Fibroblast of skin of back (primary cell): ENCODE results near the gene TMEM30B. TPM values are rescaled to one million over a fixed set of nuclear protein-coding genes. Genes with fewer than 3 reads are reported as not detected.
A peak's percentile ranks its signal among the peaks of the same experiment; 100 is the strongest.
"Not testable (repeated sequence)": the region's sequence is repeated elsewhere in the genome, so short reads cannot be mapped to it uniquely, and the experiment has no call there.

Source experiments
- DNase-seq: peaks from one replicate; pipeline ENCODE4 v3.0.0-alpha.2; 2013
- polyA plus RNA-seq, 2 experiments: library from polyadenylated mRNA; unstranded; fragments of 120-200 nt; gene quantifications; one replicate each; pipeline ENCODE4 v1.2.1, GENCODE V29; 2013; ENCODE audit not compliant: insufficient read length in 2 of 2

The TMEM30B gene, protein sequence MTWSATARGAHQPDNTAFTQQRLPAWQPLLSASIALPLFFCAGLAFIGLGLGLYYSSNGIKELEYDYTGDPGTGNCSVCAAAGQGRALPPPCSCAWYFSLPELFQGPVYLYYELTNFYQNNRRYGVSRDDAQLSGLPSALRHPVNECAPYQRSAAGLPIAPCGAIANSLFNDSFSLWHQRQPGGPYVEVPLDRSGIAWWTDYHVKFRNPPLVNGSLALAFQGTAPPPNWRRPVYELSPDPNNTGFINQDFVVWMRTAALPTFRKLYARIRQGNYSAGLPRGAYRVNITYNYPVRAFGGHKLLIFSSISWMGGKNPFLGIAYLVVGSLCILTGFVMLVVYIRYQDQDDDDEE
- 0.17 TPM for polyA plus RNA-seq (2013, experiment 1 of 2; ENCODE audit: insufficient read length)
- 0.18 TPM for polyA plus RNA-seq (2013, experiment 2 of 2; ENCODE audit: insufficient read length)

DNA sequence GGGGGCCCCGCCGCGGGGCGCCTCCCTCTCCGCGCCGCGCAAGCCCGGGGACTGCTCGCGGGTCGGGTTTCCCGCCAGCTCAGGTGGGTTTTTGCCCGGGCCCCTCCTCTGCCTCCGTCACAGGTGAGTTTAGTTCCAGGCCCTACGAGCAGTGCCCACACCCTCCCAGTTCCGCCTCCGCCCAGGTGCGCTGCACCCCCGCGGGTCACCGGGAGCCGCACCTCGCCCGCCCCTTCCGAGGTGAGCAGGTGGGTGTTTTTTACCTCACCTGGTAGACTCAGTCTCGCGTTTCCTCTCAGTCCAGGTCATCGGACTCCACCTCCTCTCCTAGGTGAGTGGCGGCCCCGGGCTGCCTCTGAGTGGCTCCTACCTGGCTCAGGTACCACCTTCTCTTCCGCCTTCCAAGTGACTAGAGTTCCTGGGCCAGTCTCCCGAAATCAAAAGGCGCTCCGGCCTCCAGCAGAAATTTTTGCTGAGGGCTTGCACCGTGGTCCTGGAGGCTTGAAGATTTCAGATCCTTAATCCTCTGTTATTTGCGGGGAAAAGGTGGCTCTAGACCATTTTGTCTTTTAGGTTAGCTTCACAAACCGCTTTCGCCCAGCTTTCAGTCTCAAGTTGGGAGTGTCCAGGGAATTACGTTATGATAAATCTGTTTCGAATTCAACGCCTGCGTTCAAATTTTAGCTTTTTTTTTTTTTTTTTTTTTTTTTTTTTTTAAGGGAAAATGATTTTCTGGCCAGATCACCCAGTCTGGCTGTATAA lies at the start of gene TMEM30B:
TSS of gene TMEM30B (minus strand) at position 153 of the 762 bp plus-strand sequence. CDS start 191 bp downstream, outside the sequence.
- no peak for DNase-seq

DNA sequence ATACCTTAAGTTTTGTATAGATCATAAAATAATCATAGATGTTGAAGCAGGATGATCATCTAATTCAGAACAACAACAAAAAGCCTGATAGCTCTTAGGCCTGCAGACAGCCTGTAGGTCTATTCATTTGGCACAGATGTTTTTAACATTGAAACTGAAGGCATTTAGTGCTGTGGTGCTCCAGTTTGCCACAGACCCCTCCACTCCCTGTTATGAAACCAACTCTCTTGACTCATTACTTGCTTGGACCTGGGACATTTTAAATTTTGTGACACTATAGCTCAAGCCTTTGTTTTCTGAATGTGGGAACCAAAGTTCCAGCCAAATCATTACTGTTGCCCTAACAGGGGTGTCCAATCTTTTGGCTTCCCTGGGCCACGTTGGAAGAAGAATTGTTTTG lies 49.4 kb upstream of the TMEM30B start:
- no peak for DNase-seq

DNA sequence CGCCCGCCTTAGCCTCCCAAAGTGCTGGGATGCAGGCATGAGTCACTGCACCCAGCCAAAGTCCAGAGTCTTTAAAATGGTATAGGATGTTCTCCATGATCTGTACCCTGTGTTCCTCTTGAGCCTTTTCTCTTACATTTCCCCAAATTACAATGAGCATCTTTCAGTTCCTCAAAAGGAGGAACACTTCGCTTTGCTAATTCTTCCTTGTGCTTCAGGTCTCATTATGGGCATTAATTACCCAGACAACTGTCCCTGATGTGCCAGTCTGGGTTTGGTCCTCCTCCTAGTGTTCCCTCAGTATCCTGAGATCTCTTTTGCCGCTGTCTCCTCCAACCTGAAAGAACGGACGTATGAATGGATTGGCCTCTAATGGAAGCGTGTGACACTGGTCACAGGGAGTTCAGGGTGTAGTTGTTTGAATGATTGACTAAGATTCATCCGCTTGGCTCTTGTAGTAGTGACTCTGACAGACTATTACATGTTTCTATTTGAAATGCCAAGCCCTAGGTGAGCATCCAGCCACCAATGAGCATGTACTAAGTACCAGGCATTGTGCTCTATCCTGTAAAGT lies 48.4 kb upstream of the TMEM30B start:
- no peak for DNase-seq

DNA sequence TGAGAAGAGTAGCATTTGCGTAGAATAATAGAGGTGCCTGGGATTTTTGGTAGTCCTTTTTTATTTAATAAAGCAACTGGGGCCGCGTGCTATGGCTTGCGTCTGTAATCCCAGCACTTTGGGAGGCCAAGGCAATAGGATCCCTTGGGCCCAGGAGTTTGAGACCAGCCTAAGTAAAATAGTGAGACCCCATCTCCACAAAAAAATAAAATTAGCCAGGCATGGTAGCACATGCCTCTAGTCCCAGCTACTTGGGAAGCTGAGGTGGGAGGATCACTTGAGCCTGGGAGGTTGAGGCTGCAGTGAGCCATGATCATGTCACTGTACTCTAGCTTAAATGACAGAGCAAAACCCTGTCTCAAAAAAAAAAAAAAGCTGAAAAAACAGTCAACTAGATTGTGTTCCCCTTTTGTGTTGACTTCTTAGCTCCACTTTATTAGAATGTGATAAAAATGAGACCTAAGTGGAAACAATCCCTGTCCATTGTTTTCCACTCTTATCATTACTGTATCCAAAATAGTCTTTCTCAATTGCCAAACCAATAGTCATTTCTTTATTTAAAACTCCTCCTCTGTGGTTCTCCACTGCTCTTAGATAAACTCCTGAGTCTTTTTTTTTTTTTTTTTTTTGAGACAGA lies 47.6 kb upstream of the TMEM30B start:
- DNase-seq, result no peak

DNA sequence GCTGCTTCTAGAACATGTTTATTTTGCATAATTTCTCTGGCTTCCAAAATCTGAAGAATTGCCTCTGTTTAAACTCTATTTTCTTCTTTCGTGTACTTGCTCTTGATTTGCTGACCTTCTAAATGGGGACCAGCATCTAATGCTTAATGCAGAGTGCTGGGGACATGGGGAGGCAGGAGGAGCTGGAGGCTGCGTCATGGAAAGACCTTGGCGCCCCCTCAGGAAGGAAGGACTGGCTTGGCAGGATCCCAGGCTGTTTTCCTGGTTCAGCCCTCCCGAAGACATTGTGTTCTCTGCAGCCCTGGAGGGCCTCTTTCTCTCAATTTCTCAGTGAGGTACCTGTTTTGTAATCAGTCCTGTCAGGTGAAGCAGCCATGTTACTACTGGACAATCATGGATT lies 45.7 kb upstream of the TMEM30B start:
- DNase-seq, result no peak

DNA sequence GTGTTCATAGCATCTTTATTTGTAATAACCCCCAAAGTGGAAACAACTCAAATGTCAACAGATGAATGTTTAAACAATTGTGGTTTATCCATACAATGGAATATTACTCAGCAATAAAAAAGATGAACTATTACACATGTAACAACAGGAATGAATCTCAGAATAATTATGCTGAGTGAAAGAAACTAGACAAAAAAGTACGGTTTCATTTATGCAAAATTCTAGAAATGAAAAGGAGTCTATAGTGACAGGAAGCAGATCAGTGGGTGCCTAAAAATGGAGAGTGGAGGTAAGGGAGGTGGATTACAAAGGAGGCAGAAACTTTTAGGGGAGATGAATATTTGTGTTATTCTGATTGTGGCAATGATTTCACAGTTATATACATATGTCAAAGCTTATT lies 45.0 kb upstream of the TMEM30B start:
- no peak for DNase-seq

DNA sequence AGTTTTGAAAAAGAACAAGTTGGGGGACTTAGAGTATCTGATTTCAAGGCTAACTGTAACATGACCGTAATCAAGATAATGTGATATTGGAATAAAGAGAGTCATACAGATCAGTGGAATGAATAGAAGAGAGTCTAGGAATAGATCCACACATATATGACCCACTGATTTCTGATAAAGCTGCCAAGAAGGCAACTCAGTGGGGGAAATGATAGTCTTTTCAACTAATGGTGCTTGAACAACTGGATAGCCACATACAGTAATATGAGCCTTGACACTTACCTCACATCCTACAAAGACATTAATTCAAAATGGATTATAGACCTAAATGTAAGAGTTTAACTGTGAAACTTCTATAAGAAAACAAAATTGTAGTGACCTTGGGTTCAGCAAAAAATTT lies 44.0 kb upstream of the TMEM30B start:
- no peak for DNase-seq

DNA sequence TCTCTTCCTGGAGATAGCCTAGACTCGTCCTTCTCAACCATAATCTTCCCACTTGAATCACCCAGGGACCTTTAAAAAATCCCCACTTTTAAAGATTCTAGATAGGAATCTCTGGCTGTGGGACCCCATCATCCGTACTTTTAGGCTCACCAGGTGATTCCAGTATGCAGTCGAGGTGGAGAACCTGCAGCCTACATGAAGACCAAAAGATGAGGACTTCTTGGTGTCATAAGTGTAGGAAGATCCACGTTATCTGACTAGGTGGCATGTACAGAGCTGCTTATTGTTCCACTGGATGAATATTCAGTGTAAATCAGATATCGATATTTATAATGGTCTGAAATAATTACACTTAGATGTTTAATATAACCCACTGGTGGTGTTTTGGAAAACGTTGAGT lies 42.8 kb upstream of the TMEM30B start:
- DNase-seq, result no peak

DNA sequence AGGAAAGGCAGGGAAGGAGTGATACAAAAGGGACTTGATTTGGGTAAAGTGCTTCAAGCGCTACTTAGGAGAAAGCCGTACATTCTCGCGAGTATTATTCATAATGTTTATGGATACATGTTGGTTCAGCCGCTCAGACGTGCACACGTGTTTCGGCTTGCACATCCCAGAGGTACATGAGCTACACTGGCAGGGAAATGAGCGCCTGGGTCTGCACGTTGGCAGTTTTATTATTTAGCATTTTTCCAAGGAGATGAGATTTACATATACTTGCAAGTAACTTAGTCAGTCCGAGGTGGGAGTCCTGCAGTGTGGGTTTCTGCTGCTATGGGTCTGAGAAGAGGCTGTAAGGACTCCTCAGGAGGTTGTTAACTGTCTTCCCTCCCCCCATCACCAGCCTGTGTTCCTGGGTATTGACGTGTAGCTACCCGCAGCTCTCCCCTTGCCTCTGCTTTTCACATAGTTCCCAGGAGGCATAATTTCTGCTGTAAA lies 41.7 kb upstream of the TMEM30B start:
- peak; percentile 16 for DNase-seq

DNA sequence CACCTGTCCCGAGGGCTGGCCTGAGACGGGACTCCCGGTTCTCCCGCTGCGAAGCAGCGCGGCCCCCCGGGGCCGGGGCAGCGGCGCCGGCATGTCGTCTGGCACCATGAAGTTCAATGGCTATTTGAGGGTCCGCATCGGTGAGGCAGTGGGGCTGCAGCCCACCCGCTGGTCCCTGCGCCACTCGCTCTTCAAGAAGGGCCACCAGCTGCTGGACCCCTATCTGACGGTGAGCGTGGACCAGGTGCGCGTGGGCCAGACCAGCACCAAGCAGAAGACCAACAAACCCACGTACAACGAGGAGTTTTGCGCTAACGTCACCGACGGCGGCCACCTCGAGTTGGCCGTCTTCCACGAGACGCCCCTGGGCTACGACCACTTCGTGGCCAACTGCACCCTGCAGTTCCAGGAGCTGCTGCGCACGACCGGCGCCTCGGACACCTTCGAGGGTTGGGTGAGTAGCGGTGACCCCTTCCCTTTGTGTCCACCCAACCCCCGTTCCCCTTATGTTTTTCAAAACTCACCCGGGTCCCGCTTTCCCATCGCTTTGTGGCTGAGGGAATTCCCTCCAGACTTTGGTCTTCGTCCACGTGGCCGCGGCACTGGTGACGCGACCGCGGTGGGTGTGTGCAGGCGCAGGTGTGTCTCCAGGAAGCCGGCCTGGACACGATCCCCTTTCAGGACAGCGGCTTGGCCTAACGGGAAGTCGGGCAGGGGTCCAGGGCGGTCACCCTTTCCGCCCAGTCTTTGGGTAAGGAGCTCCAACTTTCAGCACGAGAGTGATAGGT lies 41.1 kb upstream of the TMEM30B start:
- no peak for DNase-seq

DNA sequence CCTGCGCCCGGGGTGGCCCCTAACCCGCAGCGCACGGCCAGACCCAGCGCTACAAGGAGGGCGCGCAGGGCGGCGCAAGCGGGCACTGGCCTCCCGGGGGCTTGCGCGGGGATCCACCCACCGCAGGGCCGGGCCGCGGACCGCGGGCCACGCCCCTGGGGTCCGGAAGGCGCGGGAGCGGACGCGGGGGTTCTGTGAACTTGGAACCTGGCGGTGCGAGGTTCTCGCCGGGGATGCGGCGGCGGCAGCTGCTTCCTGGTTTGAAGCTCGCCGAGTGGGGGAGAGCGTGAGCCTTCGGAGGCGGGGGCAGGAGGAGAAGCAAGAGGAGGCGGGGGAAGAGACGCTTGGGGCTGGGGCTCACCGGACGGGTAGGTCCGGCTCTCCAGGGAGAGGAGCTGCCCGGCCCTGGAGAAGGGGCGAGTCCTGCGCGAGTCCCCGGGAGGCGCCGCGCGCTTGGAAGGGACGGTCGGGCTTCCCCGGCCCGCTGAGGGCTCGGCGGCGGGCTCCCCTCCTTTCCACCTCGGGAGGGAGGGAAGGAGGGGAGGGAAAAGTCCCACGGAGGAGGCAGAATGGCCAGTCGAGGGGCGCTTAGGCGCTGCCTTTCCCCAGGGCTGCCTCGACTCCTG lies 40.4 kb upstream of the TMEM30B start, which contains the start of gene PRKCH:
TSS of gene PRKCH (plus strand) at position 195 of the 626 bp plus-strand sequence. CDS start 523 bp downstream, outside the sequence.
- DNase-seq, result peak; percentile 43

DNA sequence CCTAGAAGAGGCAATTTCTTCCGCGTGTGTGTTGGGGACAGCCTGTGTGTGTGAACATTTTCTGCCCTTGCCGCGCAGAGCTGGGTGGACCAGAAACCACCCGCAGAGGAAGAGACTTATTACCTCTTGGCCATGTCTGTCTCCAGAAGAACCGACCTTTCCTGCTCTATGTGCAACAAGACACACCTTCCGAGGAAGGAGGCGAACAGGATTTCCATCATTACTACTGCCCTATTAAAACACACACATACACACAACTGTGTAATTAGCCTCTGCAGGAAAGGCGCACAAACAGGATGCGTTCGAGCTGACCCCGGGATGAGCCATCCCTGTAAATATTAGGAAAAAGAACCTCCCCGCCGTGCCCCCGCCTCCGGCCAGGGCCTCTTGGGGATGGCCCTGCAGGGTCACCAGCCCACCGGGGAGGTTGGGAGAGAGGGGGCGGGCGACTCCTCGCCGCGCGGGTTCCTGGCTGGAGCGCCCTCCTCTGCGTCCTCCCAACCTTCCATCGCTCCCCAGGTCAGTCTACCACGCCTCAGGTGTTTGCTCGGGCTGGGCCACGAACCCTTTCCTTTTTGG lies 39.8 kb upstream of the TMEM30B start:
- DNase-seq, result no peak

DNA sequence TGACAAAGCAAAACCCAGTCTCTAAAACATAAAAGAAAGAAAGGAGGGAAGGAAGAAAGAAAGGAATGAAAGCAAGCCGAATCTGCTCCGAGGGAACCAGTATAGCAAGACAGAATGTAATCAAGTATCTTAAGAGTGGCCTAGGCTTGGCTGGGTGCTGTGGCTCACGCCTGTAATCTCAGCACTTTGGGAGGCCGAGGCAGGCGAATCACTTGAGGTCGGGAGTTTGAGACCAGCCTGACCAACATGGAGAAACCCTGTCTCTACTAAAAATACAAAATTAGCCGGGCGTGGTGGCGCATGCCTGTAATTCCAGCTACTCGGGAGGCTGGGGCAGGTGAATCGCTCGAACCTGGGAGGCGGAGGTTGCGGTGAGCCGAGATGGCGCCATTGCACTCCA lies 39.0 kb upstream of the TMEM30B start:
- not testable (repeated sequence) for DNase-seq

DNA sequence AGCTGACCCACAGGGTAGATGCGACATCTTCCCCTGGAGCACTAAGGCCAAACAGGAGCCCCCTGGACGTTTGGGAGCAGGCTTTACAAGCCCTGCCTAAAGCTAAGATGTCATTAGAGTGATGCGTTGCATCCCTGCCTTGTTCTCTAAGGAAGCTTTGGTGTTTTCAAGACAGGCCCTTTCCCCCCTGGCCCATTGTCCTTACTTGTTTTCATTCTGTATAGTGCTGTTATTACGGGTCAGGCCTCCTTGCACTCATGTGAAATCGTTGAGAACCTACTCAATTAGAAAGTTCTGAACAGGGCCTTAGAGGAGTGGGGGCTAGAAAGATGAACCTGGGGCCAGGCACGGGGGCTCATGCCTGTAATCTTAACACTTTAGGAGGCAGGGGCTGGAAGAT lies 38.6 kb upstream of the TMEM30B start:
- no peak for DNase-seq

DNA sequence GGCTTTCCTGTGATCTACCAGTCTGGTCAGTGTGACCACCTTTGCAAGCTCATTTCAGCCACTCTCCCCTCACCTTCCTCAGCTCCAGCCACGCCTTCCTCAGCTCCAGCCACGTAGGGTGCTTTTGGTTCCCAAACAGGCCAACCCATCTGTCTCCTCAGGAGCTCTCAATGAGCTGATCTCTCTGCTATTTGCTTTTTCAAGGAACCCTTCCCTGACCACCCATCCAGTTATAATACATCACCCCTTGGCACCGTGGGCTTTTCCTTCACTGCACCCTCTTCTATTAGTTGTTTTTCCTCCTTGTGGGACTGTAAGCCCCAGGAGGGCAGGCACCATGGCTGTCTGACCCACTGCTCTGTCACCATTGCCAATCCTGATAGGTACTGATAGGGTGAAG lies 37.9 kb upstream of the TMEM30B start:
- no peak for DNase-seq

DNA sequence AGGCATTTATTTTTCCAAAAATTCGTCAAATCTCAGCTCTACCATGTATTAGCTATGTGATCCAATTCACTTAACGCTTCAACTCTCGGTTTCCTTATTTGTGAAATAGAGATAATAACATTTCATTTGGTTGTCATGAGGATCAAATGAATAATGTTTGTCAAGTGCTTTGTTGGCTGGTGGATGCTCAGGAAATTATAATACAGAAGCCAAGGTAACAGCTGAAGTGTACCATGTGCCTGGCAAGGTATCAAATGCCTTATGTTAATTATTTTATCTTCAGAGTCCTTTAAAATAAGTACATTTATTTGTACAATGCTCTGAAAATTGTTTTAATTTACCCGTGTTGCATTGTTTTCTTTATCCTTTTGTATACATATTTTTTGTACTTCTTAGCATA lies 34.2 kb upstream of the TMEM30B start:
- no peak for DNase-seq

DNA sequence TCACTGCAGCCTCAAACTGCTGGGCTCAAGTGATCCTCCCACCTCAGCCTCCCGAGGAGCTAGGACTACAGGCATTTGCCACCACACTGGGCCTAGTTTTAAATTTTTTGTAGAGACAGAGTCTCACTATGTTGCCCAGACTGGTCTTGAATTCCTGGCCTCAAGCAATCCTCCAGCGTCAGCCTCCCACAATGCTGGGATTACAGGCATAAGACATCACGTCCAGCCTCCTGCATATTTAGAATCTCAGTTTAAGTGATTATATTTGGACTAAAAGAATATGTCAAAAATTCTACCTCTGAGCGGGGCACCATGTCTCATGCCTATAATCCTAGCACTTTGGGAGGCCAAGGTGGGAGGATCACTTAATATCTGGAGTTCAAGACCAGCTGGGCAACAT lies 27.6 kb upstream of the TMEM30B start:
- DNase-seq, result not testable (repeated sequence)

DNA sequence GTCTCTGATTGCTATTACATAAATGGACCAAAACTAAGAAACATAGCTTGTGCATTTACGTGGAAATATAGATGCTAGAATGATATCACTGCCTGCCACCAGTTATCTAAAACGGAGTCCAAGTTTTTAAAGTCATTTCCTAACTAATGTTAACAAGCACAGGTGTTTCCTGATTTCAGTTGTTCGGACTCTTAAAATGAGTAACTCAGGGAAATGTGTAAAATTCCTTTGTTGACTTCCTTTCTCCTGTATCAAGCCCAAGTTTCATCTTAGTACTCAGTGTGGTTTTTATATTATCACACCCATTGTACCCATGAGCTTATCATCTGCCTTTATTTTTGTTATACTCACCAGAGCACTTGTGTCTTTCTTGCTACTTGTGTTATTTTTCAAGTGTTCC lies 27.1 kb upstream of the TMEM30B start:
- no peak for DNase-seq

DNA sequence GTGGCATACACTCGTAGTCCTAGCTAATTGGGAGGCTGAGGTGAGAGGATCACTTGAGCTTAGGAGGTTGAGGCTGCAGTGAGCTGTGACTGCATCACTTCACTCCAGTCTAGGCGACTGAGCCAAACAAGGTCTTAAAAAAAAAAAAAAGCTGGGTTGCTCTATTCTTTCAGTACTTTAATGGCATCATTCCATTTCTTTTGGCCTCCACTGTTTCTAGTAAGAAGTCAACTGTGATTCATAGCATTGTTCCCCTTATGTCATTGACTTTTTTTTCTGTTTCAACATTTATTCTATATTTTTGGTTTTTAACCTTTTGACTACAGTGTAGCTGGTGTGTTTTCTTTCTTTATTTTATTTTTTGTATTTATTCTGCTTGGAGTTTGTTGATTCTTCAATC lies 23.6 kb upstream of the TMEM30B start:
- no peak for DNase-seq

DNA sequence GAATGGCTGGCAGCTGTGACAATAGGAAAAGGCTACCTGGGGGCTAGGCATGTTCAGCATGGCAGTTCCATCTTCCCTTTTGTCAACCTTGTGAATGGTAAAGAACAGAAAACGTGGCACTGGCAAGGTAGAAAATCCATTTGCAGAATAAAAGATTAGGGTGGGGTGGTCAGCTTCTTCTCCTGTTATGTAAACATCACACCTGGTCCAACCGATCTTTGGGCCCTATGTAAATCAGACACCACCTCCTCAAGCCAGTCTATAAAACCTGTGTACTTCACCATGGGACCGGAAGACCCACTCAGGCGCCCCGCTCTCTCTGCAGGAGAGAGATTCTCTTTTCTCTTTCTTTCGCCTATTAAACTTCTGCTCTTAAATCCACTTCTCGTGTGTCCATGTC lies 19.6 kb upstream of the TMEM30B start:
- DNase-seq, result no peak

DNA sequence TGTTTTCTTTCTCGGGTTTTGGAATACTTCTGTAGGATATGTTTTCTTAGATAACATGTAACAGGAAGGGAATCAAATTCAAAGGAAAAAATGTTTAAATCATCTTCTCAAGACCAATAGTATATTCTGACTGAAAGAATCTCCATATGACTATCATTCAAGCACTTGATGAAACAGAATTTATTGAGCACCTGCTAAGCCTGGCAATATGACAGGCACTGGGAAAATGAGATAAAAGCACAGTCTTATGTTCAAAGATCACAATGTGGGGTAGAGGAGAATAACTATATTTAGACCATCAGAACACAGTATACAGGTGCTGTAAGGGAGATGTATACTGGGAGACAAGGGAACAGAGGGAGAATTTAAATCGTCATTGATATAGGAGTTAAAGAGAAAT lies 19.1 kb upstream of the TMEM30B start:
- DNase-seq, result no peak
